Skin epidermis (tissue), 12 donors: Measurements from ENCODE around the gene OR13C2.

Source experiments
- H3K27ac ChIP-seq, 21 experiments: fragments of 200-600 bp; sonication (generic) in 11 of 21; one replicate each; pipeline ENCODE4 v1.5.0; 2020; ENCODE audit warnings: mild to moderate bottlenecking in 3 of 21, inconsistent platforms in 2 of 21, moderate library complexity in 2 of 21
- H3K4me3 ChIP-seq, 7 experiments: fragments of 200-600 bp; sonication (generic) in 2 of 7; one replicate each; pipeline ENCODE4 v1.5.0; 2020; ENCODE audit warnings: inconsistent platforms in 2 of 7, mild to moderate bottlenecking in 2 of 7, moderate library complexity in 1 of 7

The OR13C2 gene

DNA sequence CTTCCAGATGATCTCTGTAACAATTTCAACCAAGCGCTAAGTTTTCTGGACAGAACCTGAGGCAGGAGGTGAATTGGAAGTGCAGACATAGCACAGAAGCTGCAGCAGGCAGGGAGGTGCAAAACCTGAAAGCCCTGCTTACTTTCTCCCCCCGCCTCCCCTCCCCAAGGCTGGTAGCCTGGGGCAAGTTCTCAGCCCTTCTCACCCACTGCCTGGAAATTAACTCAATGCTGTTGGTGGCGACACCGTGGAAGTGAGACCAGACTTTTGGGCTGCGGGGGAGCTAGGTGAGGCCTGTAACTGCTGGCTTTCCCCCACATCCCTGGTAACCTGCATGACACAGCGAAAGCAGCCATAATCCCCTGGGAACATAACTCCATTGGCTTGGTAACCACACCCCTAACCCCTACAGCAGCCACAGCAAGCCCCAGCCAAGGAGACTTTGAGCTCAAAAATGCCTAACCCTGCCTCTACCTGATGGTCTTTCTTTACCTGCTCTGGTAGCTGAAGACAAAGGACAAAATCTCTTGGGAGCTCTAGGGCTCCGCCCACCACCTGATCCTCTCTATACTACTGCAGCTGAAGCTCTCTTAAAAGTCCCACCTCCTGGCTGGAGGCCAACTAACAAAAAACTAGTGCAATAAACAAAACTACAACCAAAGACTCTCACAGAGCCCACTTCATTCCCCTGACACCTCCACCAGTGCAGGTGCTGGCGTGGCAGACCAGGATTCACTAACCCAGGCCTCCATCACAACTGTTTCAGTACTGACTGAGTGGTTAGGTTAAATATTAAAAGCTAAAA is 48.4 kb downstream of the OR13C2 start:
- Histone ChIP-seq H3K27ac (no peak overlapping the region), H3K4me3 (no peak overlapping the region)

DNA sequence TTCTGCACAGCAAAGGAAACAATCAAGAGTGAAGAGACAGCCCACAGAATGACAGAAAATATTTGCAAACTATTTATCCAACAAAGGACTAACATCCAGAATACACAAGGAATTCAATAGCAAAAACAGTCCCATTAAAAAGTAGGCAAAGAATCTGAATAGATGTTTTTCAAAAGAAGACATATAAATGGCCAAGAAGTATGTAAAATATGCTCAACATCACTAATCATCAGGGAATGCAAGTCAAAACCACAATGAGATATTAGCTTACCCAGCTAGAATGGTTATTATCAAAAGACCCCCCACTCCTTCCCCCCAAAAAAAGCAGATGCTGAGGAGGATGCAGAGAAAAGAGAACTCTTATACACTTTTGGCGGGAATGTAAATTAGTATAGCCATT is 49.9 kb downstream of the OR13C2 start:
- no peak overlapping the region for H3K27ac ChIP-seq
- H3K4me3 ChIP-seq: no peak overlapping the region
